Measurements from ENCODE around the gene CFAP20DC. TPM values are rescaled to one million over a fixed set of nuclear protein-coding genes. Genes with fewer than 3 reads are reported as not detected.
A peak's percentile ranks its signal among the peaks of the same experiment; 100 is the strongest.

Gene CFAP20DC
- total and polyA plus RNA-seq, 2 of the 4 experiments (the other 2 are of a cell fraction), result 1.2 to 1.6 TPM

DNA sequence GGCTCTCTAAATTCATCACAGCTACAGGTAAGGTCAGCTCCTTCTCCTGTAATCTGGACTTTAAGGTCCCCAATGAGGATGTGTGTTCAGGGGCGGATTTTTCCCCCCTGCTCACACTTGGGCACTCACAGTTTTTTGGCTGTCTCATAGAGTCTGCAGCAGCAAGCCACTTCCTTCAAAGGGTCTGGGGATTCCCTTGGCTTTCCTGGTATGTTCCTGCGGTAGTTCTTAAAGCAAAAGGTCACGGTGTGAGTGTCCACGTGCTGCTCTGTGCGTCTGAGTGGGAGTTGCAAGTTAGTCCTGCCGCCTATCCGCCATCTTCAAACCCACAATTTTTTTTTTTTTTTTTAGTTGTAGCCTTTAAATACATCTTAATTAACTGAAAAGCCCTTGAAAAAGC, 15.4 kb upstream of the CFAP20DC start:
- Histone ChIP-seq H3K4me1 (ENCODE audit: control insufficient read depth, insufficient read depth, low read length) (0 out of 2 replicates have a peak, but pooled peaks cover 1% of the 10 kb centered on the region), H3K79me1 (ENCODE audit: low read depth in 1 of 2, low read length in 2 of 2) (no peaks in the 10 kb centered on the region), H4K8ac (ENCODE audit: low read depth in 2 of 2, low read length in 2 of 2) (no peak overlapping the region), H3K4ac (ENCODE audit: low read depth, low read length) (no peak overlapping the region), H4K5ac (ENCODE audit: low read depth, low read length) (no peak overlapping the region), H3K9me3 (ENCODE audit: control insufficient read depth, insufficient read depth, low read length) (no peaks in the 10 kb centered on the region), H3K14ac (replicated peaks; ENCODE audit: low read depth, low read length) (no peak overlapping the region), H4K20me1 (ENCODE audit: insufficient read depth, low read length) (no peaks in the 10 kb centered on the region), H3K18ac (ENCODE audit: low read depth, low read length) (no peak overlapping the region), H2BK120ac (ENCODE audit: low read depth, low read length) (no peak overlapping the region), H3K4me3 (ENCODE audit: insufficient read depth, low read depth, low read length) (no peak overlapping the region), H2AFZ (replicated peaks; ENCODE audit: low read length, poor library complexity) (peak overlapping the region; percentile 32), H2AK5ac (ENCODE audit: low read depth, low read length) (no peak overlapping the region), H3K9me1 (ENCODE audit: insufficient read depth, low read length) (no peaks in the 10 kb centered on the region), H2BK20ac (ENCODE audit: low read depth, low read length) (no peak overlapping the region), H3K27me3 (ENCODE audit: control insufficient read depth, insufficient read depth, low read length) (no peaks in the 10 kb centered on the region), H2BK5ac (ENCODE audit: low read depth, low read length, poor library complexity, severe bottlenecking) (no peak overlapping the region), H2AK9ac (replicated peaks; ENCODE audit: low read depth, low read length, poor library complexity) (no peak overlapping the region), H3K27ac (ENCODE audit: insufficient read depth, low read length) (no peak overlapping the region), H2BK15ac (ENCODE audit: low read depth, low read length) (no peak overlapping the region), H3K9ac (ENCODE audit: low read depth, low read length) (no peak overlapping the region), H3K23ac (ENCODE audit: low read depth, low read length) (no peak overlapping the region), H4K91ac (ENCODE audit: insufficient read depth, low read depth, low read length) (no peak overlapping the region), H3K56ac (ENCODE audit: extremely low read depth, insufficient read depth, low read length) (no peak overlapping the region), H3K4me2 (ENCODE audit: low read depth, low read length) (no peak overlapping the region), H3K36me3 (ENCODE audit: control insufficient read depth, insufficient read depth, low read length) (no peaks in the 10 kb centered on the region)
- intact Hi-C loops (cut with micrococcal nuclease), result no loop called here
- CTCF ChIA-PET, result interaction anchor here (0.9 kb wide), 1 partner anchor 12 kb away, joined by 4 read pairs; no protein-coding TSS in a partner anchor
- DNase-seq (no peak), ATAC-seq (ENCODE audit: low read depth) (no peak)
- dilution Hi-C loops (cut with HindIII; ENCODE audit: low sequenced_read_pairs, unreplicated experiment), result no loop called here
- BruUV-seq (replicated peaks), result no TSS peak
- TF ChIP-seq SMC3 (IDR thresholded peaks at IDR 0.05; ENCODE audit: low read depth, low read length), result no peak
- POLR2A ChIA-PET (ENCODE audit: unreplicated experiment), result no interaction called here
- WGBS, 2 experiments (ENCODE audit: extremely low coverage in 2 of 2, insufficient read length in 1 of 2), result no CpG with 5 or more reads among the region's 7 CpGs
- in situ Hi-C loops (cut with MboI; ENCODE audit: low sequenced_read_pairs), result no loop called here
